Stimulated activated CD8-positive, alpha-beta memory T cell treated with anti-CD3 and anti-CD28 coated beads, Interleukin-7, amount 100 ng/mL, for 1 hour (primary cell): Measurements from ENCODE around the gene DCUN1D5.
"Not testable (repeated sequence)": the region's sequence is repeated elsewhere in the genome, so short reads cannot be mapped to it uniquely, and the experiment has no call there.

Experiments
- DNase-seq, 2 donors: peaks; one replicate each; pipeline ENCODE4 v3.0.0-alpha.2; 2020; ENCODE audit warnings: low read depth in 2 of 2

The DCUN1D5 gene

DNA sequence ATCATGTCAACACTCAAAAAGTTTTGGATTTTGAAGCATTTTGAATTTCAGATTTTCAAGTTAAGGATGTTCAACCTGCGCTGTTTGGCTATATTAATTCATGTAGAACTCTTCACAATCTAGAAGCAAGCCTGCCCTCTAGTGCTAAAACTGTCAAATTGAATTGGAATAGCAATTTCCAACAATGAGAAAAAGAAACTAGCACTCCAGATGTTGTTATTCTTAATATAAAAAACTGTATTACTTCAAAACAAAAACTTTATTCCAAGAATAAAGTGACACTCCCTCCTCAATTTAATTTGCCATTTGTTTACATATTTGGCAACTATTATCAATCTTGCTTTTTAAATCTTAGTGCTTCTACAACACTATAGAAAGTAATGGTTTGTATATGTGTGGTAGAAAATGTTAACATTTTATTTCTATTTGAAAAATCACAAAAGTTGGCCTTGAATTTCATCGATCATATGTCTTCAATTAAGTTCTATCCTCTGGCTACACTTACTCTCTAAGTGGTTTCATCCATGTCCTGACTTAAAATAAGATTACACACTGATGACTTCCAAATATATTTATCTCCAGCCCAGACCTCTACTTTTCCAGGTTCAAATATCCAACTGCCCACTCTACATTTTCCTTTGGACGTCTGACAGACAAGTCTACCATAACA is 36.6 kb downstream of the DCUN1D5 start:
- no peak for DNase-seq

- DNase-seq: no peak
These were observed 38.0 kb downstream of the DCUN1D5 start for GRCh38 chr11:103053997-103054396.

- DNase-seq: no peak
These were observed 40.0 kb downstream of the DCUN1D5 start for GRCh38 chr11:103051981-103052380.

DNA sequence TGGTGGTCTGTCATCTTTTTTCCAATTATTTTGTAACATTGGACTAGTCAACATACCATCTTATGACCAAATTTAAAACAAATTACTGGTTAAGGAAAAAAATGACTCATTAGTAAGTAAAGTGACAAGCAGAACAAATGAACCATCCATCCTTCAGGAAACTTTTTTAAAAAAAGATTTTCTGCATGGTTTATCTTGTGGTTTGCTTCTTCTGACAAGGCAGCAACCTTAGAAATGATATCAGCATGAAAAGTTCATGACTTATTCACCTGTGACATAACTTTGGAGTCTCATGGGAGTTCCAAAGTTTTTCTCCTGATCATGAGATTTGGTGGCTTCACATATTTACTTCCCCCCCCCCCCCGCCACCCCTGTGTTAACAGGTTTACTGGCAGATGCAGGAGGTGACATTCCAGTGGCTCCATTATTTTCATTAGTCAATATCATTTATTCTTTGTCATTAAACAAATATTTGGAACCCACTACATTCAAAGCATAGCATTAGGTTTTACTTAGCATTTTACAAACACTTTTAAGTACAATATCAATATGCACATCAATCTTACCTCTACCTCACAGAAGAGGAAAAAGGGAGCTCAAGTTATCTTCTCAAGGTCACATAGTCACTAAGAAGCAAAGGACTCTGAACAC is 40.7 kb downstream of the DCUN1D5 start:
- DNase-seq: no peak

- DNase-seq: no peak
These were observed 41.6 kb downstream of the DCUN1D5 start for GRCh38 chr11:103050351-103050750.

- DNase-seq: no peak
These were observed 44.1 kb downstream of the DCUN1D5 start for GRCh38 chr11:103047837-103048236.

DNA sequence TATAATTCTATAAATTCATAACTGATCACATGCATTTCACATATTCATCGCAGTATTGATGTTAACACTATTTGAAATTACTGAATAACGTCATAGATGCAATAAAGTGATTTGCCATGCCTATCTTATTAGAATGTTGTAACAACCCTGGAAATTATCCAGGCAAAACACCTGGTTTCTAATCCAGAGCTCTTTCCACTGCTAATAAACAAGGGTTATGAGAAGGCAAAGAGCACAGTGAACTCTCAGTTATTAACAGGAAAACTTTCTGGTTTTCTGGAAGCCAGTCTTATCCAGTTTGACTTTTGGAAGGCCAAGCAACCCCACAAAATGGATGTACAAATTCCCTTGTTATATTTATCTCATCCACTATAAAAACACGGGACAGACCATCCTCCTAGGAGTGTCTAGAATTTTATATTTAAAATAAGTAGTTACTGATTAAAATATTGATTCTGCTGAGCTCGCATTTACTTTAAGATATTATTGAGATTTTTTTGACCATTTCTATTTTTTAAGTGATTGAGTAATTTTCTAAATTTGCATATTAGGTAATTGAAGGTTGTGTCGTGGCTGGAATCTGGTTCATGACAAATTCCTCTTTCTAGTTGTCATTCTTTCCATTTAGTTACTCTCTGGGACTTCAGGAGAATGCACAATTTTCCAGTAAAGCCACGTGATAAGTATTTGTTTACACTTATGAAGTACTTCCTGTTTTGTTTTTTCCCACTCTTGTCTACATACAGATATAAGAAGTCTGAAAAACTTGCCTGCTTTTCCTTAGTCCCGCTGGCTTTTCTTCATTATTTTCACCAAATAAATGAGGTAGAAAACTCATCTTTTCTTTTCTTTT is 47.9 kb downstream of the DCUN1D5 start:
- no peak for DNase-seq

GRCh38 chr11:103042161-103042560 is 49.8 kb downstream of the DCUN1D5 start:
- DNase-seq: no peak

DNA sequence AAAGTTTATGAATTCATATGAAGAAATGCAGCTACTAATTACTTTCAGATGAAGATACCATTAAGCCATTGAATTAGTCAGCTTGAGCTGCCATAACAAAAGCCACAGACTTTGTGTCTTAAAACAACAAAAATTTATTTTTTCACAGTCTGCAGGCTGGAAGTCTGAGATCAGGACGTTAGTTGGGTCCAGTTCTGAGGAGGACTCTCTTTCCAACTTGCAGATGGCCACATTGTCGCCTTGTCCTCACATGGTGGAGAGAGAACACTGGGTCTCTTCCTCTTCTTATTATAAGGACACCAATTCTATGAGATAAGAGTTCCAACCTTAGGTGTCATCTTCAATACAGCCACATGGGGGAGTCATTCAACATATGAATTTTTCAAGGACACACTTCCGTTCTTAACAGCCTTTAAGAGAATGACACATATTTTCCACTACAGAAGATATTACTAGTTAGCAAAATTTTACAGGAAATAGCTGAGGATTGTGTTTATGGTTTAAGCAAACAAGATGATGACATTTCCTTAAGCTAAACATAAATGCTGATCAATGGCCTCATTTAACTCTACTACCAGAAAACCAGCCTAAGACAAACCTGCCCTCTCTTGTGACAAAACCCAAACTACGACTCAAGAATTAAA is 56.0 kb downstream of the DCUN1D5 start:
- no peak for DNase-seq

GRCh38 chr11:103035216-103035615 is 56.7 kb downstream of the DCUN1D5 start:
- DNase-seq: no peak

DNA sequence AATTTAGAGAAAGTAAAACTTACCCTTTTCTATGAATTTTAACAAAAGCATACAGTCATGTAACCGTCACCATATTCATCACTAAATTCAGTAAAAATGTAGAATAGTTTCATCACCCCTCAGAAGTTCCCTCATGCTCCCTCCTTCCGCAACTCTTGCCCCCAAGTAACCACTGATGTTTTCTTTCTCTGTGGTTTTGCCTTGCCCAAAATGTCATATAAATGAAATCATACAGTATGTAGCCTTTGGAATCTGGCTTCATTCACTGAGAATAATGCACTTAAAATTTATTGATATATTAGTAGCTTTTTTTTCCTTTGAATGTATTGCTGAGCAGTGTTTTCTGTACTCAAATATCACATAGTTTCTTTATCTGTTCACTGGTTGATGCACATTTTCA is 60.1 kb downstream of the DCUN1D5 start:
- no peak for DNase-seq

DNA sequence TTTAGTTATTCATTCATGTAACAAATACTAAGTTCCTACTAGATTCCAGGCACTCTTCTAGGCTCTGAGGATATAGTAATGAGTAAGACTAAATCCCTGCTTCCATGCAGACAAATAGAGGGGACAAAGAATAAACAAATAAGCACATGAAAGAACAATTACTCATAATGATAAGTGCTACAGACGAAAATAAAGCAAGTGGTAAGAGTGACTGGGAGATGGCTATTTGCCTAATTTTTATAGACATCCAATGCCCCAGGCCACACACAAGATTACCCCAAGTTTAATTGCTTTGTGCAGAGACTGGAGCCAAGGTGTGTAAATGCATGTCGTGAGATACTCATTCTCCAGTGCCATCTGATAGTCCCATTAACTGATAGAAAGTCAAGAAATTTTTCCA is 62.6 kb downstream of the DCUN1D5 start:
- no peak for DNase-seq

DNA sequence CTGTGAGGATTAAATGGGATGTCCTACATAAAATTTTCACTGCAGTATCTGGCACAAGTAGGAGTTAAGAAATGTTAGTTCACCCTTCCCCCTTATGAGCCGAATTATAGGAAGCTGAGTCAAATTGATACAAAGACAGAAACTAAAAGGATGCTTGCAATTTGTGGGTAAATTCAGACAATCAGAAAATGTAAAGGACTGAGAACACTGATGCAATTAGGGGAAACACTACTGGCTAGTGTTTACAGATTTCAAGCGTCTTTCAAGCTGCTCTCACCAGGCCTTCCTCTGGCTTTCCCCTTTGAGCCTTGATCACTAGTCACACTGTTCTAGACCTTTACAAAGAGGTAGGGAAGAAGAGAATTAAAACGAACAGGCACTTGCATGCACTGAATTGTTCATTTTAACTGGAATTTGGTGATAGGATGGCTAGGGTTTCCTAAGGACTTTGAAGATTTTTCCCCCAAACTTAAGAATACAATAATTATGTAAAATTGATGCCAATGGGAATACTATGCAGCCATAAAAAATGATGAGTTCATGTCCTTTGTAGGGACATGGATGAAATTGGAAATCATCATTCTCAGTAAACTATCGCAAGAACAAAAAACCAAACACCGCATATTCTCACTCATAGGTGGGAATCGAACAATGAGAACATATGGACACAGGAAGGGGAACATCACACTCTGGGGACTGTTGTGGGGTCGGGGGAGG is 63.5 kb downstream of the DCUN1D5 start:
- DNase-seq: not testable (repeated sequence)

DNA sequence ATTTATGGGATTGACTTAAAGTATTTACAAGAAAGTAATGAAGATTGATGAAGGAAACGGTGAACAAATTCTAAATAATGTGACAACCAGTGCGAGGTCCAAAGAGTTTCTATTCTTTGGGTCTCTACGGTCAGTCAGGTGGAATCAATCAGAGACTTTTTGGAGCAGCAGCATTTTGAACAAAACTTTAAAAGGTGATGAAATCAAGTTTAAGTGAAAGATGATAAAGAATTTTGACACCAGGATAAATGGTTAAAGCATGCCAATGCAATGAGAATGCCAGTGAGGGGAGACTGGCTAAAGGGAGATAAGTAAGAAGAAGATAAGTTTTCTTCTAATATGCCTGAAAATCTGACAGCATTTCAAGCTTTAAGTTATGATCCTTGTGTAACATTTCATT is 67.9 kb downstream of the DCUN1D5 start:
- DNase-seq: no peak

DNA sequence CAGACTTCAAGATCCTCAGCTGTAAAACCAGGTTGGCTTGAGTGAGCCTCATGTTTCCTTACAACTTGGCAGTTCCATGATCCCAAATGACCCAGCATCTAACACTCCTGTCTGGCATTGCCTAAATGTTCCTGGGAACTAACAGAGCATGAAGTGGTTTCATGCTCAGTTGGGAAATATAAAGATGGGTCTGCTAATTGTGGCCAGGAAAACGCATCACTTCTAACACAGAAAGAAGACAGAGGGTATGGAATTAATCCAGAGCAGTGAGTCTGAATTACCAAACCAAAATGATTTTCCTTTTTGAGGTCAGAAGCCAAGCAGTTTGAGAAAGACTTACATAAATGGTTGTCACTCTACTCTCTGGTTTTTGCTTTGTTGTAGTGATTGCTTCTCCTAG is 75.9 kb downstream of the DCUN1D5 start:
- no peak for DNase-seq

GRCh38 chr11:103013421-103013820 is 78.5 kb downstream of the DCUN1D5 start:
- no peak for DNase-seq
